ENCODE results near the gene UBE2J2. TPM values are rescaled to one million over a fixed set of nuclear protein-coding genes. Genes with fewer than 3 reads are reported as not detected.

The UBE2J2 gene
- total and polyA plus RNA-seq, 2 of the 8 experiments (the other 6 are each of a cell fraction or from before 2014, with no cell fraction given) = 33.6 to 67.9 TPM

GRCh38 chr1:1285102-1285571 is 11.5 kb upstream of the UBE2J2 start (continued):
- no peak for TF ChIP-seq CHD7 (IDR thresholded peaks at IDR 0.05; ENCODE audit: insufficient replicate concordance, low read length)
- TF ChIP-seq CEBPB (IDR thresholded peaks at IDR 0.05; ENCODE audit: low read depth, low read length) = no peak
- no peak for TF ChIP-seq ATF2 (IDR thresholded peaks at IDR 0.05; ENCODE audit: low read length)
- TF ChIP-seq CBX5 (IDR thresholded peaks at IDR 0.05; ENCODE audit: low read depth, low read length) = no peak
- TF ChIP-seq ATF3 (IDR thresholded peaks at IDR 0.05; ENCODE audit: insufficient read depth, low read depth, low read length) = no peak
- TF ChIP-seq TAF7 (optimal IDR thresholded peaks at IDR 0.05; ENCODE audit: borderline replicate concordance, low read depth, low read length) = no peak
- TF ChIP-seq FOSL1 (IDR thresholded peaks at IDR 0.05; ENCODE audit: insufficient read depth, low read depth, low read length) = no peak
- TF ChIP-seq SP1 (IDR thresholded peaks at IDR 0.05; ENCODE audit: low read depth, low read length) = no peak

Measured in H1 (cell line).